CD4-positive, alpha-beta T cell treated with Interleukin-4 for 4 hours (primary cell): ENCODE data around the gene HEXA.
A peak's percentile ranks its signal among the peaks of the same experiment; 100 is the strongest.

Source experiments
- DNase-seq: peaks from one replicate; pipeline ENCODE4 v3.0.0-alpha.2; 2020

HEXA gene

DNA sequence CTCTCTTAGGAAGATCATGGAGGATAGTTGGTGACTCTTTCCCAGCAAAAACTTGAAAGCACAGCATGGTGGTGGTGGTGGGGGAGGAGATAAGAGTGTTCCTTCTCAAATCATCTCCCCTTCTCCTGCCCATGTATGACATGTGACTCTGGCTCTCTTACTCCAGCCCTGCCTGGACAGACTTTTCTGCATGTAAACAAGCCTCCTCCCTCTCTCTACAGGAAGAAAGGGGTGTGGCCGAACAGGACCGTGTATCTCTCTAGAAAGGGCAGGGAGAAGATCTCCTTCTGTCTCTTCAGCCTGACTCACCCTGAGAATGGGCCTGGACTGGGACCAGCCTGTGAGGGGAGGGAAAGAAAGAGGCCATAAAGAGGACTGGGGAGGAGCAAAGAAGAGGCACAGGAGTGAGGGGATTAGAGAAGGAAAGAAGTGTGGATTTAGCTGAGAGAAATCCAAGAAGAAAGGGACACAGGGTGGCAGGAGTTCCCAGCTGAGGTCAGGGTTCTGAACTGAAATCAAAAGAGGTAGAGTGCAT is 57.3 kb downstream of the HEXA start:
- DNase-seq: no peak

GRCh38 chr15:72315706-72316370 is 60.0 kb downstream of the HEXA start:
- no peak for DNase-seq

GRCh38 chr15:72313881-72314280 is 61.9 kb downstream of the HEXA start:
- DNase-seq: no peak

- DNase-seq: no peak
Observed at GRCh38 chr15:72313448-72313840, 62.4 kb downstream of the HEXA start.

- DNase-seq: peak; percentile 57
Observed at GRCh38 chr15:72312605-72313447, 63.0 kb downstream of the HEXA start.

- no peak for DNase-seq
Observed at GRCh38 chr15:72307026-72307425, 68.8 kb downstream of the HEXA start.

DNA sequence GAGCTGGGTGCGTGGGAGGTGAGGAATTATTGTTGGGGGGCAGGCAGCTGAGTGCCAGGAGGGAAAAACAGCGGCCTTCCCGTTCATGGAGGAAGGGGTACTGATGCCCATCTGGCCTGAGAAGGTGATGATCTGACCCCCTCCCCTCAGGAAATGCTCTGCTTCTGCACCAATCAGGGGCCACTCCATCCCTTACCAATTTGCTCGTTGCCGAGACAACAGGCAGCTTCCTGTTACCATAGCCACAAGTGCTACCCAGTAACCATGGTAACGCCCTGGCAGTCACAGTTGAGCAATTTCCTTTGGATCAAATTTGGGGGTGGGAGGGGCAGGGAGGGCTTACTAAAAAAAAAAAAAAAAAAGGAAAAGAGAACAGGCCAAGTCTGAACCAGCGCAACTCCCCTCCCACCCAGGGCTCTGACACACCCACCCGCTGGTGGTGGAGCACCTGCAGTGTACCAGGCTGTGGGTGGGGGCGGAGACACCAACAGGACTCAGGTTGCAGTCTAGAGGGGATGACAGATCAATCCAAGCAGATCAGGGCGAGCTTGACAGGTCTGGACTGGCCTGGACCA is 69.5 kb downstream of the HEXA start:
- peak; percentile 82 for DNase-seq

- no peak for DNase-seq
Observed at GRCh38 chr15:72304596-72304995, 71.2 kb downstream of the HEXA start.

- no peak for DNase-seq
Observed at GRCh38 chr15:72302955-72303354, 72.9 kb downstream of the HEXA start.
